ENCODE measurements around the gene CBFA2T2.

DNA sequence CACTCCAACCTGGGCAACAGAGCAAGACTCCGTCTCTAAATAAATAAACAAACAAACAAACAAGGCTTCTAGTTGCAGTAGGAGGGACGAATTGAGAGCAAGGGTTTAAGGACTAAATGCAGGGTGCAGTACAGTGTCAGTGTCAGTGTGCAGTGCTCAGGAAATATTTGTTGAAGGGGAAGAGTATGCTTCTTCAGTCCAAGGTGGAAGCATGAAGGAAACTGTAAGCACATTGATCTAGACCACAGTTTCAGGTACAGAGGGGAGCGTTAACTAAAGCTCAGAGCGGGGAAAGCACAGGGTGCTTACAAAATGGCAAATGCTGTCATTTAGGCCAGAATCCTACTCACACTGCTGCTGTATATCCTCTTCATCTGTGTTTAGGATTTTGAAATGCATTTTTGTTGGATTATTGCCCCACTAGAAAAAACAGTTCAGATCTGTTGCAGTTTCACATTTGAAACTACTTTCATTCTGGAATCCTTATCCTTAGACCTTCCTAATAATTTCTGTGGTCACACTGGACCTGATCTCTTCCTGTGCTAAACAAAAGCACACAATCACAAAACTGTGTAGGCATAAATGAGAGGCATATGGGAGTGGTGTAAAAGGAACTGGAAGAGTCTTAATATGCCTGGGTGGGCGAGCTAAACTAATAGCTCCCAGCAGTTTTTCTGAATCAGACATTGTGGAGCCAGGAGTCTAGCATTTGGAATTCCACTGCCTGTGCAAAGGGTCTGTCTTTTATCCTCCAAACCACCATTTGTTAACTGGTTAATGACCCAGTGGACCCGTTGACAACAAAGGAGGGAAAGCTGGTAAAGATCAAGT lies 41.4 kb downstream of the CBFA2T2 start:
- TF ChIP-seq CTCF (IDR thresholded peaks at IDR 0.05) (no peak), POLR2A (IDR thresholded peaks at IDR 0.05) (no peak)
